IMR-90 (cell line): ENCODE data around the gene CCR5. TPM values are rescaled to one million over a fixed set of nuclear protein-coding genes. Genes with fewer than 3 reads are reported as not detected.

Experiments
- ATAC-seq: fragments of 200-7000 bp; cut with Tn5 transposase; 2 replicates; pipeline ENCODE4 v1.9.1; 2020; ENCODE audit warnings: low read depth, mild to moderate bottlenecking, moderate library complexity
- BruUV-seq: library from RNA; stranded (reverse); fragments of 400-500 nt; replicated peaks from 2 replicates; lab custom pipeline; 2021; lab: Mats Ljungman, UMichigan
- CTCF ChIA-PET: fragments of 300-600 bp; formaldehyde crosslinking; extraction: SDS; loops from one replicate; lab custom pipeline; 2021; ENCODE audit warnings: antibody characterized with exemption; lab: Yijun Ruan, JAX
- POLR2A ChIA-PET: fragments of 300-600 bp; sonication (Branson Sonifier 250); formaldehyde crosslinking; loops from one replicate; lab custom pipeline; 2022; ENCODE audit warnings: antibody characterized with exemption; ENCODE audit not compliant: unreplicated experiment; lab: Charles Lee
- DNase-seq: peaks from one replicate; pipeline ENCODE4 v3.0.0; 2013
- H2AFZ ChIP-seq: replicated peaks from 2 replicates; pipeline ENCODE3; 2013; ENCODE audit warnings: low read length, mild to moderate bottlenecking; ENCODE audit not compliant: poor library complexity
- H2AK5ac ChIP-seq: 2 replicates; pipeline ENCODE4 v1.6.1; 2013; ENCODE audit warnings: low read depth, low read length, inconsistent platforms
- H2AK9ac ChIP-seq: replicated peaks from 2 replicates; pipeline ENCODE3; 2013; ENCODE audit warnings: mild to moderate bottlenecking, low read depth, low read length, moderate library complexity; ENCODE audit not compliant: poor library complexity
- H2BK120ac ChIP-seq: 2 replicates; pipeline ENCODE4 v1.6.1; 2013; ENCODE audit warnings: low read depth, low read length, inconsistent platforms
- H2BK15ac ChIP-seq: 3 replicates; pipeline ENCODE4 v1.6.1; 2013; ENCODE audit warnings: low read depth, low read length, inconsistent platforms
- H2BK20ac ChIP-seq: 2 replicates; pipeline ENCODE4 v1.6.1; 2013; ENCODE audit warnings: low read depth, mild to moderate bottlenecking, inconsistent platforms, low read length, moderate library complexity
- H2BK5ac ChIP-seq: 2 replicates; pipeline ENCODE4 v1.6.1; 2013; ENCODE audit warnings: mild to moderate bottlenecking, low read depth, low read length, inconsistent platforms; ENCODE audit not compliant: poor library complexity, severe bottlenecking
- H3K14ac ChIP-seq: replicated peaks from 2 replicates; pipeline ENCODE4 v1.6.1; 2013; ENCODE audit warnings: low read depth, low read length, inconsistent platforms
- H3K18ac ChIP-seq: 2 replicates; pipeline ENCODE4 v1.6.1; 2013; ENCODE audit warnings: low read depth, low read length, control low read depth
- H3K23ac ChIP-seq: 2 replicates; pipeline ENCODE4 v1.6.1; 2013; ENCODE audit warnings: low read depth, low read length, inconsistent platforms
- H3K27ac ChIP-seq: 2 replicates; pipeline ENCODE4 v1.5.1; 2013; ENCODE audit warnings: mild to moderate bottlenecking, control low read depth, low read length; ENCODE audit not compliant: insufficient read depth
- H3K27me3 ChIP-seq: 2 replicates; pipeline ENCODE4 v1.6.1; 2013; ENCODE audit warnings: low read length; ENCODE audit not compliant: control insufficient read depth, insufficient read depth
- H3K36me3 ChIP-seq: 2 replicates; pipeline ENCODE4 v1.6.1; 2013; ENCODE audit warnings: low read length, mixed read lengths; ENCODE audit not compliant: control insufficient read depth, insufficient read depth
- H3K4ac ChIP-seq: 2 replicates; pipeline ENCODE4 v1.6.1; 2013; ENCODE audit warnings: low read depth, low read length, inconsistent platforms
- H3K4me1 ChIP-seq: 2 replicates; pipeline ENCODE4 v1.6.1; 2013; ENCODE audit warnings: low read length, mixed read lengths; ENCODE audit not compliant: control insufficient read depth, insufficient read depth
- H3K4me2 ChIP-seq: 2 replicates; pipeline ENCODE4 v1.6.1; 2013; ENCODE audit warnings: low read depth, mild to moderate bottlenecking, control low read depth, low read length, moderate library complexity
- H3K4me3 ChIP-seq: 2 replicates; pipeline ENCODE4 v1.5.1; 2013; ENCODE audit warnings: low read depth, mild to moderate bottlenecking, control low read depth, low read length, moderate library complexity; ENCODE audit not compliant: insufficient read depth
- H3K56ac ChIP-seq: 2 replicates; pipeline ENCODE4 v1.6.1; 2013; ENCODE audit warnings: low read length, inconsistent platforms; ENCODE audit not compliant: insufficient read depth; ENCODE audit errors: extremely low read depth
- H3K79me1 ChIP-seq, 2 experiments: 2 replicates each; pipeline ENCODE4 v1.6.1; 2013; ENCODE audit warnings: low read length in 2 of 2, inconsistent platforms in 1 of 2, low read depth in 1 of 2
- H3K9ac ChIP-seq: 2 replicates; pipeline ENCODE4 v1.6.1; 2013; ENCODE audit warnings: low read depth, low read length, control low read depth
- H3K9me1 ChIP-seq: 2 replicates; pipeline ENCODE4 v1.6.1; 2013; ENCODE audit warnings: low read length, inconsistent platforms; ENCODE audit not compliant: insufficient read depth
- H3K9me3 ChIP-seq: 2 replicates; pipeline ENCODE4 v1.6.1; 2013; ENCODE audit warnings: low read length; ENCODE audit not compliant: control insufficient read depth, insufficient read depth
- H4K20me1 ChIP-seq: 2 replicates; pipeline ENCODE4 v1.6.1; 2013; ENCODE audit warnings: low read length, inconsistent platforms; ENCODE audit not compliant: insufficient read depth
- H4K5ac ChIP-seq: 2 replicates; pipeline ENCODE4 v1.6.1; 2013; ENCODE audit warnings: mild to moderate bottlenecking, low read depth, low read length, control low read depth
- H4K8ac ChIP-seq, 2 experiments: 2 replicates each; pipeline ENCODE4 v1.6.1; 2013; ENCODE audit warnings: low read depth in 2 of 2, low read length in 2 of 2, control low read depth in 1 of 2, inconsistent platforms in 1 of 2
- H4K91ac ChIP-seq: 2 replicates; pipeline ENCODE4 v1.6.1; 2013; ENCODE audit warnings: low read depth, low read length, inconsistent platforms; ENCODE audit not compliant: insufficient read depth
- CHD1 ChIP-seq: IDR thresholded peaks from 2 replicates; pipeline ENCODE4 v1.6.1; 2012; ENCODE audit warnings: low read depth, low read length, improper control_type of control experiment
- MAFK ChIP-seq: IDR thresholded peaks from 2 replicates; pipeline ENCODE4 v1.6.1; 2012; ENCODE audit warnings: low read depth, low read length, improper control_type of control experiment
- RCOR1 ChIP-seq: IDR thresholded peaks from 2 replicates; pipeline ENCODE4 v1.6.1; 2012; ENCODE audit warnings: mild to moderate bottlenecking, low read length, improper control_type of control experiment; ENCODE audit not compliant: insufficient replicate concordance
- RFX5 ChIP-seq: IDR thresholded peaks from 2 replicates; pipeline ENCODE4 v1.8.0; 2012; ENCODE audit warnings: low read depth, mild to moderate bottlenecking, low read length, moderate library complexity
- SMC3 ChIP-seq: fragments of 150-350 bp; IDR thresholded peaks from 2 replicates; pipeline ENCODE4 v1.6.1; 2016; ENCODE audit warnings: low read depth, mild to moderate bottlenecking, antibody characterized with exemption, low read length, moderate library complexity
- WGBS, 2 experiments: methylation state at CpG; one replicate each; pipeline versions ENCODE4 v1.1.5 to v1.1.7; 2013; ENCODE audit warnings: missing lambda C conversion rate in 2 of 2; ENCODE audit not compliant: insufficient read length in 1 of 2; ENCODE audit errors: extremely low coverage in 2 of 2; 5-methylcytosine and 5-hydroxymethylcytosine counted together
- dilution Hi-C: fragments of 300-500 bp; cut with HindIII; formaldehyde crosslinking; loops from one replicate; pipeline ENCODE4 v1.14.3; 2018; ENCODE audit warnings: low sequenced_read_pairs; ENCODE audit not compliant: unreplicated experiment
- in situ Hi-C: fragments of 300-500 bp; cut with MboI; formaldehyde crosslinking; loops from 3 replicates; pipeline ENCODE4 v1.14.3; 2019; ENCODE audit warnings: low sequenced_read_pairs, inconsistent platforms, mixed read lengths
- intact Hi-C: fragments of 100-400 bp; cut with micrococcal nuclease; formaldehyde crosslinking; loops from 2 replicates; pipeline ENCODE4 v1.10.0; 2022
- polyA plus RNA-seq, 3 experiments: library from polyadenylated mRNA; depleted of rRNA; stranded (reverse); fragments of >200 nt; gene quantifications; 2 replicates each; pipeline ENCODE4 v1.2.3, GENCODE V29; 2012; ENCODE audit warnings: low replicate concordance in 1 of 3
- total RNA-seq: library from RNA; depleted of rRNA; stranded (reverse); fragments of >200 nt; gene quantifications from 2 replicates; pipeline ENCODE4 v1.2.3, GENCODE V29; 2012

The CCR5 gene
- total and polyA plus RNA-seq, 2 of the 4 experiments (the other 2 are of a cell fraction), result not detected

GRCh38 chr3:46371519-46372340, 984 bp downstream of the CCR5 start:
- POLR2A ChIA-PET, result no interaction called here
- dilution Hi-C loops, result no loop called here
- no peak overlapping the region for H3K23ac ChIP-seq
- H2AK5ac ChIP-seq, result no peak overlapping the region
- intact Hi-C loops, result loop anchor here (1.0 to 5.0 kb wide), 2 partner anchors 164 to 283 kb away; partner anchors contain the start of gene CCR1
- no peaks in the 10 kb centered on the region for H3K4me1 ChIP-seq
- H3K9me3 ChIP-seq, result no peaks in the 10 kb centered on the region
- H3K18ac ChIP-seq, result no peak overlapping the region
- no peaks in the 10 kb centered on the region for H3K9me1 ChIP-seq
- H3K27me3 ChIP-seq, result peaks cover 52% of the 10 kb centered on the region
- no peak overlapping the region for H4K8ac ChIP-seq
- H4K5ac ChIP-seq, result no peak overlapping the region
- H3K27ac ChIP-seq, result no peak overlapping the region
- H2AFZ ChIP-seq, result no peak overlapping the region
- BruUV-seq, result no TSS peak
- TF ChIP-seq RFX5 (no peak), SMC3 (no peak), MAFK (no peak), CHD1 (no peak), RCOR1 (no peak)
- H3K4me2 ChIP-seq, result no peak overlapping the region
- H2BK5ac ChIP-seq, result no peak overlapping the region
- H3K9ac ChIP-seq, result no peak overlapping the region
- H2BK20ac ChIP-seq, result no peak overlapping the region
- H3K14ac ChIP-seq, result no peak overlapping the region
- H4K20me1 ChIP-seq, result no peaks in the 10 kb centered on the region
- no peak overlapping the region for H2AK9ac ChIP-seq
- no peak overlapping the region for H3K4me3 ChIP-seq
- H3K56ac ChIP-seq, result no peak overlapping the region
- DNase-seq, result no peak
- H2BK15ac ChIP-seq, result no peak overlapping the region
- H3K79me1 ChIP-seq, result no peaks in the 10 kb centered on the region
- no peak overlapping the region for H4K91ac ChIP-seq
- CTCF ChIA-PET, result interaction anchor here (1.0 to 2.7 kb wide), 7 partner anchors 15 to 293 kb away, joined by 3 to 8 read pairs (median 4); partner anchors contain the start of gene CCR1
- H2BK120ac ChIP-seq, result no peak overlapping the region
- H3K36me3 ChIP-seq, result no peaks in the 10 kb centered on the region
- in situ Hi-C loops, result loop anchor here (10.0 kb wide), 2 partner anchors 287 to 427 kb away; partner anchors contain the start of gene CXCR6
- H3K4ac ChIP-seq, result no peak overlapping the region
- ATAC-seq, result no peak
- 83% methylated on average over 1 of the region's 10 CpGs; no CpG with 5 or more reads in 1 of the 2 experiments for WGBS, 2 experiments
